Nephron (organoid): ENCODE measurements around the gene FAM181A.

ENCODE experiments used
- H3K27ac Mint-ChIP-seq, 3 experiments: 2 replicates each; pipeline ENCODE4 v1.8.0; 2020; ENCODE audit warnings: mixed read lengths in 3 of 3, mild to moderate bottlenecking in 2 of 3, moderate library complexity in 1 of 3
- H3K27me3 Mint-ChIP-seq: 2 replicates; pipeline ENCODE4 v1.8.0; 2021; ENCODE audit warnings: low read depth, mild to moderate bottlenecking, moderate library complexity, mixed read lengths
- H3K36me3 Mint-ChIP-seq: 2 replicates; pipeline ENCODE4 v1.8.0; 2020; ENCODE audit warnings: low read depth, mixed read lengths
- H3K4me1 Mint-ChIP-seq: 2 replicates; pipeline ENCODE4 v1.8.0; 2020; ENCODE audit warnings: mixed read lengths
- H3K4me3 Mint-ChIP-seq, 3 experiments: 2 replicates each; pipeline ENCODE4 v1.8.0; 2020; ENCODE audit warnings: mild to moderate bottlenecking in 3 of 3, mixed read lengths in 3 of 3, moderate library complexity in 2 of 3
- H3K9me3 Mint-ChIP-seq: 2 replicates; pipeline ENCODE4 v1.8.0; 2020; ENCODE audit warnings: mixed read lengths
- TF ChIP-seq, protein P1 (sequence below), 3 experiments: fragments of 200-600 bp; sonication (generic); IDR thresholded peaks; one replicate each; pipeline ENCODE4 v1.5.0; 2021; ENCODE audit warnings: antibody characterized with exemption in 3 of 3; ENCODE audit not compliant: unreplicated experiment in 3 of 3

FAM181A gene

DNA sequence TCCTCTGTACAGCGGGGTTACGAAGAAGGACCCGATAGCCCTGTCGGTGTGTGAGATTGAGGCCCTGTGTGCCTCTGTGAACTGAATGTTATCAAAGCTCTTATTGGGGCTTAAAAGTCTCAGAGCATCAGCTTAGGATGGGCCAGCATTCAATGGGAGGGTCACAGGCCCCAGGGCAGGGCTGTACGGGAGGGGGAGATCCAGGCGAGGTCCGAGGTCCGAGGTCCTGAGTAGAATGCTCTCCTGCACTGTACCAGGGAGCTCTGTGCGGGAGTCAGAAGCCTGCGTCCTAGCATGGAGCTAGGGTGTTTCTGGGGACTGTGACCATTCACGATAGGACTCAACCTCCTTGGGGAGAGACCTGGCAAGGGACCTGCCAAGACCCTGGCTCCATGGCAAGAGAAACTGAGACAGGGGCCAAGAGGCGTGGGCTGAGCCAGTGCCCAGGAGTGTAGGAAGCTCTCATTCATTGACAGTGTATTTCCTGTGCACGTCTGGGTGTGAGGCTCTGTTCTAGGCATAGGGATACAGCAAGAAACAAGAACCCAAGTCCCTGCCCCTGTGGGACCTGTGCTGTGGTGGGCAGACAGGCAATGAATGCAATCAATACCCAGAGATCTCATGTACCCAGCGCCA is 12.0 kb upstream of the FAM181A start:
- no peak overlapping the region for H3K27ac Mint-ChIP-seq
- no peaks in the 10 kb centered on the region for H3K27me3 Mint-ChIP-seq
- no peaks in the 10 kb centered on the region for H3K4me1 Mint-ChIP-seq
- TF ChIP-seq, protein P1, sequence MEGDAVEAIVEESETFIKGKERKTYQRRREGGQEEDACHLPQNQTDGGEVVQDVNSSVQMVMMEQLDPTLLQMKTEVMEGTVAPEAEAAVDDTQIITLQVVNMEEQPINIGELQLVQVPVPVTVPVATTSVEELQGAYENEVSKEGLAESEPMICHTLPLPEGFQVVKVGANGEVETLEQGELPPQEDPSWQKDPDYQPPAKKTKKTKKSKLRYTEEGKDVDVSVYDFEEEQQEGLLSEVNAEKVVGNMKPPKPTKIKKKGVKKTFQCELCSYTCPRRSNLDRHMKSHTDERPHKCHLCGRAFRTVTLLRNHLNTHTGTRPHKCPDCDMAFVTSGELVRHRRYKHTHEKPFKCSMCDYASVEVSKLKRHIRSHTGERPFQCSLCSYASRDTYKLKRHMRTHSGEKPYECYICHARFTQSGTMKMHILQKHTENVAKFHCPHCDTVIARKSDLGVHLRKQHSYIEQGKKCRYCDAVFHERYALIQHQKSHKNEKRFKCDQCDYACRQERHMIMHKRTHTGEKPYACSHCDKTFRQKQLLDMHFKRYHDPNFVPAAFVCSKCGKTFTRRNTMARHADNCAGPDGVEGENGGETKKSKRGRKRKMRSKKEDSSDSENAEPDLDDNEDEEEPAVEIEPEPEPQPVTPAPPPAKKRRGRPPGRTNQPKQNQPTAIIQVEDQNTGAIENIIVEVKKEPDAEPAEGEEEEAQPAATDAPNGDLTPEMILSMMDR (IDR thresholded peaks at IDR 0.05; ENCODE audit: unreplicated experiment in 3 of 3): no peak
- no peaks in the 10 kb centered on the region for H3K36me3 Mint-ChIP-seq
- peaks cover 5% of the 10 kb centered on the region for H3K9me3 Mint-ChIP-seq
- H3K4me3 Mint-ChIP-seq: no peak overlapping the region

DNA sequence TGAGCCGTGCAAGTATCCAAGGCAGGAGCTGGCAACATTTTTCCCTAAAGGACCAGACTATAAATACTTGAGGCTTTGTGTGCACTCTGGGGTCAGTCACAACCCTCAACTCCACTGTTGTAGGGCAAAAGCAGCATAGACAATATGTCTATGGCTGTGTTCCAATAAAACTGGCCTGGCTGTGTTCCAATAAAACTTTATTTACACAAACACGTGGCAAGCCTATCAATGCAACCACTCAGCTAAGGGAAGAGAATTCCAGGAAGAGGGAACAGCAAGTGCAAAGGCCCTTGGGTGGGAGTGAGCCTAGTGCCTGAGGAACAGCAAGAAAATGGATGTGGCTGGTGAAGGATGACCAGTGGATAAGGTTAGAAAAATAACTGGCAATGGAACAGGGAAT is 11.3 kb upstream of the FAM181A start:
- no peaks in the 10 kb centered on the region for H3K36me3 Mint-ChIP-seq
- no peak overlapping the region for H3K4me3 Mint-ChIP-seq
- no peaks in the 10 kb centered on the region for H3K27me3 Mint-ChIP-seq
- H3K27ac Mint-ChIP-seq: no peak overlapping the region
- TF ChIP-seq, protein P1 (IDR thresholded peaks at IDR 0.05; ENCODE audit: unreplicated experiment in 3 of 3): no peak
- H3K4me1 Mint-ChIP-seq: no peaks in the 10 kb centered on the region
- peaks cover 5% of the 10 kb centered on the region for H3K9me3 Mint-ChIP-seq

DNA sequence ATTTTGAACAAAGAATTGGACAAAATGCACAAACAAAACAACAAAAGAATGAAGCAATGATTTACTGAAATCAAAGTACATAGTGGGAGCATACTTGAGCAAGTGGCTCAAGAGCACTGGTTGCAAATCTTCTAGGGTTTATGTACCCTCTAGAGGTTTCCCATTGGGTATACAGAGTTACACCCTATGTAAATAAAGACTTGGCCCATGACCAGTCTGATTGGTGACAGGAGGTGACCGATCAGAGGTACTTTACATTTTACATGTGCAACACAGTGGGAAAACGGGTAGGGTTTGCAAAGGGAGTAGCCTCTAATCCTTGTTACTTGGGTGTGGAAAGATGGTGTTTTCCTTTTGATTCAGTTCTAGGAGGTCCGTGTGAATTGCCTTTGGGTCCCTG is 10.6 kb upstream of the FAM181A start:
- TF ChIP-seq, protein P1 (IDR thresholded peaks at IDR 0.05; ENCODE audit: unreplicated experiment in 3 of 3): no peak
- H3K36me3 Mint-ChIP-seq: no peaks in the 10 kb centered on the region

DNA sequence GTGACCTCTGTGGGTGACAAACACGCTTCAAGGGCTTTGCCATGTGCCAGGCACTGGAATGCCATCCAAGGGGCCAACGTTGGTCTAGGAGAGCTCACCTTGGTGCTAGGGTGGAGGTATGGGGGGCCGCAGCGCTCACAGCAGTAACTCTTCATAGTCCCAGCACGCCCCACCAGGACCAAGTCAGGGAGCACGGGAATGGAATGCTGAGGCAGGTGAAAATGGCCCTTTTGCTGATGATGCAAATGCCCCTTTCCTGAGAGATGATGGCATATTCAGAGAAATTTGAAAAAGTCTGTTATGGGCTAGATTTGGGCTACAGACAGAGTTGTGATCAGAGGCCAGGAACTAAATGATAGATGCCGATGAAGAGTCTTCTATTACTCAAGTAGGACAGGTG is 10.0 kb upstream of the FAM181A start:
- no peaks in the 10 kb centered on the region for H3K27me3 Mint-ChIP-seq
- H3K36me3 Mint-ChIP-seq: no peaks in the 10 kb centered on the region
- no peaks in the 10 kb centered on the region for H3K4me1 Mint-ChIP-seq
- no peak overlapping the region for H3K27ac Mint-ChIP-seq
- TF ChIP-seq, protein P1 (IDR thresholded peaks at IDR 0.05; ENCODE audit: unreplicated experiment in 3 of 3): no peak
- H3K9me3 Mint-ChIP-seq: peaks cover 5% of the 10 kb centered on the region
- no peak overlapping the region for H3K4me3 Mint-ChIP-seq

More for the DNA sequence above, 10.6 kb upstream of the FAM181A start:
- Mint-ChIP-seq H3K9me3 (peaks cover 5% of the 10 kb centered on the region), H3K27ac (no peak overlapping the region), H3K27me3 (no peaks in the 10 kb centered on the region), H3K4me3 (no peak overlapping the region), H3K4me1 (no peaks in the 10 kb centered on the region)

DNA sequence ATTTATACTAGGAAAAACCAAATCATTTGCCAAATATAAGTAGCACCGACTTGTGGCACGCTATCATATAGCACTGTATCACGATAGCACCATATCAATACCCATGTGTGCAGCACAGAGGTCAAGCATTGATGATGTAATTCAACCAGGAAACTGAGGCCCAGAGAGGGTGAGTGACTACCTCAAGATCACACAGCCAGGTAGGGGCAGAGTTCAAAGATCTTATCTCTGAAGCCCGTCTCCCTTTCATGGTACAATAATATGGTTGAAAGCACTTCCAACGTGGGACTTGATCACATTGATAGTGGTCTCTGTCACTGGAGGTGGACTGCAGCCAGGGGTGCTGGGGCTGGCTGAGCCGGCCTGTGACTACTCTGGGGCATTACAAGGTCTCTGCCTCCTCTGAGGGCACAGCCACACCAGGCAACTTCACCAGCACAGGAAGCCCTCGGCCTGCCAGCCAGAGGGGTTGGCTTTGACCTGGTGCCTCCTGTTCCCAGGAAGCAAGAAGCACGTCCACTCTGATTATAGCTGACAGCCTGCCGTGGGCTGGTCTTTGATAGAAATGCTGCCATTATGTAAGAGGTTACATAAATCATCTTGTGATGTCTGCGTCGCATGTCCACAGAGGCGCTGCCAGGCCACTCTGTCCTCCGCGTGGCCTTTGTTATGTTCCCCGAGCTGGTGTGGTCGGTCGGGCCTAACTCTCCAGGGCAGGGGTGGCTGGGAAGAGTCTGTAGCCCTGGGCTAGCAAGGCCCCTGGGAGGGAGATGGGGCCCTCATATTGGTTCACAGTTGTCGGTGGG is 5.9 kb upstream of the FAM181A start:
- TF ChIP-seq, protein P1 (IDR thresholded peaks at IDR 0.05; ENCODE audit: unreplicated experiment in 3 of 3): no peak
- peaks cover 3% of the 10 kb centered on the region for H3K9me3 Mint-ChIP-seq
- H3K27ac Mint-ChIP-seq: no peak overlapping the region
- no peaks in the 10 kb centered on the region for H3K27me3 Mint-ChIP-seq
- H3K4me1 Mint-ChIP-seq: no peaks in the 10 kb centered on the region
- H3K4me3 Mint-ChIP-seq: no peak overlapping the region
- H3K36me3 Mint-ChIP-seq: no peaks in the 10 kb centered on the region
